Cardiac septum (tissue), 1 donor: ENCODE data around the gene NCOA7. TPM values are rescaled to one million over a fixed set of nuclear protein-coding genes. Genes with fewer than 3 reads are reported as not detected.
"Not testable (repeated sequence)": the region's sequence is repeated elsewhere in the genome, so short reads cannot be mapped to it uniquely, and the experiment has no call there.

Experiments used
- DNase-seq: peaks from one replicate; pipeline ENCODE4 v3.0.0-alpha.2; 2020; ENCODE audit warnings: low spot score
- intact Hi-C: fragments of 100-400 bp; cut with DNase I; formaldehyde crosslinking; loops from one replicate; pipeline ENCODE4 v1.14.0; 2022
- total RNA-seq: library from RNA; stranded (reverse); fragmentation: NEBNext Ultra II Directional; extraction: Animal tissue kit (Norgen Biotek cat#: 25700); gene quantifications from one replicate; pipeline ENCODE4 v1.2.1, GENCODE V29; 2021
- donor health status: DM: no; HTN: no; CAD: no.

The NCOA7 gene
- total RNA-seq, 1 donor from 2014 or later = 10.3 TPM

GRCh38 chr6:125927761-125928160 is 137.0 kb downstream of the NCOA7 start:
- intact Hi-C loops = no loop called here
- no peak for DNase-seq

GRCh38 chr6:125930765-125931418 is 140.1 kb downstream of the NCOA7 start:
- intact Hi-C loops = no loop called here
- no peak for DNase-seq

GRCh38 chr6:125931733-125932450 is 141.1 kb downstream of the NCOA7 start:
- intact Hi-C loops = no loop called here
- no peak for DNase-seq

DNA sequence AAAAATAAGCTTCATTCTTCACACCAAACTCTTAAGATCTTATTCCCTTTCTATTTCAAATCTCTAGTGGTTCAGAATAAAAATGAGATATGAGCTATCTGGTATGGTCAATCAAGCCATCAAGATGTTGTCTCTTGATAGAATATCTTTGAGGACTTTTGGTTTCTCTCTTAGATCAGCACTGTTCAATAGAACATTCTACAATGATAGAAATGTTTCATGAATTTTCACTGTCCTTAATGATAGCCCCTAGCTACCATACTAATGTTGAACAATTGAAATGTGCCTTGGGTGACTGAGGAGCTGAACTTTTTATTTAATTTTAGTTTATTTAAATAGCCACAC is 141.7 kb downstream of the NCOA7 start:
- DNase-seq = no peak
- intact Hi-C loops = no loop called here

- intact Hi-C loops = not testable (repeated sequence)
Observed at GRCh38 chr6:125935520-125935919, 144.8 kb downstream of the NCOA7 start.

DNA sequence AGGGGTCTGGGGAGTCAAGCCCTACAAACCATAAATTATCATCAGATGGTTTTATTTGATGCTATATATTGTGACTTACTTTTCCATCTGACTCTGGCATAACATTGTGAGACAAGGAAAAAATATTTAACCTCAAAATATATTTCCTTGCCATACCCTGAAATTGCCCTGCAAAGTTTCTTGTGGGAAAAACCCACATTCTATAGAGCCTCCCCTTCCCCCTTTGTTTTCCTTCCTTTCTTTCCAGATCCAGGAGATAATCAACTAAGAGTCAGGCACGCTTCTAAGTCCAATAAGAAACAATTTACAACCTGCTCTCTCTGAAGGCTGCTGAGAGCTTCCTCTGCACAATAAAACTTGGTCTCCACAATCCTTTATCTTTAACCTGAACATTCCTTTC is 148.3 kb downstream of the NCOA7 start:
- DNase-seq = no peak
- intact Hi-C loops = no loop called here

More at GRCh38 chr6:125935520-125935919, 144.8 kb downstream of the NCOA7 start:
- not testable (repeated sequence) for DNase-seq

DNA sequence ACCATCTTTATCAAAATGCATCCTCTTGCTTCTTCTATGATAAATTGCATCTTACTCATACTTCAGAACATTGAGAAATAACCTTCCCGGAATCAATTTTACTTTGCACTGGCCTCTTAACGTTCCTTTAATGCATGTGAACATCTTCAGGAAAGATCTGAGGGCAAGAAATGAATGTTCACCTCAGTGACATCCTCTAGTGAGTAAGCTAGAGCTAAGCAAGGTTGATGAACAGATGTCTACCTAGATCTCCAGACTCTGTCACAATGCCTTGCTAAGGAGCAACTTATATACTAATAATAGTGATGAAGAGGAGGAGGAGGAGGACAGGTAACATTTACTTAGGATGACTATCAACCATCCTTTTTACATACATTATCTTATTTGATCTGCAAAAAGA is 149.0 kb downstream of the NCOA7 start:
- intact Hi-C loops = no loop called here
- DNase-seq = no peak

- intact Hi-C loops = no loop called here
Observed at GRCh38 chr6:125940247-125941041, 149.7 kb downstream of the NCOA7 start.

DNA sequence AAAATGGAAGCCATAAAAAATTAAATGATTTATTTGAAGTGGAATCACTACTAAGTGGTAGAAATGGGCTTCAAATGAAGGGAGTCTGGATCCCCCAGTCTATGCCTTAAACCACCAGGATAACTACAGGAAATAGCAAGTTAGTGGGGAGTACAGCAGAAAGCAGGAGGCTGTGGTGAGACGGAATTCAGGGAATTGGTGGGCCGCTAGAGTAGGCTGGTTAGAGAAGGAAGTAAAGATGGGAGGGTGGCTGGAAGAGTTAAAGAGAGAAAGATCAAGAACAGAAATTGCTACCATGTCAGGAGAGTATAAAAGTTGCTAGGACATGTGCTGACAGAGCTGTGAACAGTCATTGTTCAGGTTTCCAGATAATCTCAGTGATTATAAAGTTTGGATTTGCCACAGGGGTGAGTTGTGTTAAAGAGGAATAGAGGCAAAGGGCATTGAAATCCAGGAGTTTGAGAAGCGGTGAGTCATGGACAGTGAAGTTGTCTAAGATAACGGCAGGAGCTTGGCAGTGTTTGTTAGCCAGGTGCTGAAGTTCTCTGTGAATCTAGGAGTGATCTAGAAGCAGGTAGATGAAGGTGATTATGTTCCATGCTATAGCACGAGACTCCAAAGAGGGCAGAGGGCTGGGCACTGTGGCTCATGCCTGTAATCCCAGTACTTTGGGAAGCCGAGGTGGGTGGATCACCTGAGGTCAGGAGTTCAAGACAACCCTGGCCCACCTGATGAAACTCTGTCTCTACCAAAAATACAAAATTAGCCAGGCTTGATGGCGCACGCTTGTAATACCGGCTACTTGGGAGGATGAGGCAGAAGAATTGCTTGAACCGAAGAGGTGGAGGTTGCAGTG is 152.1 kb downstream of the NCOA7 start:
- DNase-seq = no peak
- intact Hi-C loops = no loop called here

More at GRCh38 chr6:125940247-125941041, 149.7 kb downstream of the NCOA7 start:
- DNase-seq = no peak

- intact Hi-C loops = no loop called here
- no peak for DNase-seq
Observed at GRCh38 chr6:125943528-125944433, 153.0 kb downstream of the NCOA7 start.

DNA sequence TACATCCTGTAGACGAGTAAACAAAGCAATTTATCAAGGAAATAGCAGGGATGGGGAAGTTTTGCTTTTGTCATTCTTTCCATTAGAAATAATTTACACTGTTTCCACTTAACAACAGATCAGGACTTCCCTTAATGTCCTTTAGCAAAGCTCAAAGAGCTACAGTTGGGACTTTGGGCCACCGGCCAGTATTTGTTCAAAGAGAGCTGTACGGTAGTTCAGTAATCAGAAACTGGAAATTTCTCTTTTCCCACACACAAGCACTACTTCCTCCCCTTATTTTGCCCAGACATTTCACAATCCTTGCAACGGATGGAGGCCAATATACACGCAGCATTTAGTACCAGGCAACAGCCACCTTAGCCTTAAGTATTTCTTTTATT is 153.7 kb downstream of the NCOA7 start:
- no peak for DNase-seq
- intact Hi-C loops = no loop called here

GRCh38 chr6:125944896-125945295 is 154.1 kb downstream of the NCOA7 start:
- DNase-seq = no peak
- intact Hi-C loops = no loop called here

- no peak for DNase-seq
- intact Hi-C loops = no loop called here
Observed at GRCh38 chr6:125945378-125946141, 154.8 kb downstream of the NCOA7 start.

DNA sequence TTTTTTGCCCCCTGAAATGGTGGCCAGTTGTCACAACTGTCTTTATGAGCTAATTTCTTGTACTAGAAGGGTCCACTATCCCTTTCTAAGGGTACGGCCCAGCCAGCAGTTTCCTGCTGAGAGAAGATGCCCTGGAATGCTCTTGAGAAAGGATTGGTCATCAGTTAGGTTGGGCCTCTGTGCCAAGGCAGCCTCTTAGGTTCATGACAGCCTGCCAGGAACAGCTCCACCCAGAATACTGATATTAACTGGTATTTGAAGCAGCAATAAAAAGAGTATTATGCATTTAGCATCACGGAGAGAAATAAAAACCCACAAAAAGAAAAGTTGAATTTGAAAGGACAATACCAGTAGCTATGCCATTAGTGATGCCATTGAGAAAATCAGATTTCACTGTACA is 156.9 kb downstream of the NCOA7 start:
- DNase-seq = no peak
- intact Hi-C loops = no loop called here

GRCh38 chr6:125948455-125948854 is 157.7 kb downstream of the NCOA7 start:
- DNase-seq = no peak
- intact Hi-C loops = no loop called here

DNA sequence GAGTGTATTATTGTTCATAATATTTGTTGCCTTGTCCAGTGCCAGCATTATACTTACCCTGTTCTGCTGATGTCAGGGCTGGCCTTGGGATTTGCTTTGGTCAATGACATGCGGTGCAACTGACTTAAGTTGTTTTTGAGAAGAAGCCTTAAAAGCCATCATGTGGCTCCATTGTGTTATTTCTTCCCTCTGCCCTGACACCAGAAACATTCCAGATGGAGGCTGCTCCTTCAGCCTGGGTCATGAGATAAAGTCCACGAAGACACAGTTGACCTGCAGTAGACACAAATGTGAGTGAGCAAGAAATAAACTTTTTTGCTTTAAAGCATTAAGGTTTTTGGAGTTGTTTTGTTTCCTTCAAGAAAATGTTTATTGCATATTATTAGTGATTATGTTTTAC is 158.3 kb downstream of the NCOA7 start:
- intact Hi-C loops = no loop called here
- no peak for DNase-seq

- intact Hi-C loops = loop anchor here (10.0 kb wide), 1 partner anchor 645 kb away; the partner anchor contains the start of gene HDDC2
- DNase-seq = no peak
Observed at GRCh38 chr6:125950293-125950692, 159.5 kb downstream of the NCOA7 start.

GRCh38 chr6:125950716-125951115 is 160.0 kb downstream of the NCOA7 start:
- intact Hi-C loops = loop anchor here (10.0 kb wide), 1 partner anchor 646 kb away; the partner anchor contains the start of gene HDDC2
- not testable (repeated sequence) for DNase-seq
